Measurements from ENCODE around the gene HOTAIR. TPM values are rescaled to one million over a fixed set of nuclear protein-coding genes. Genes with fewer than 3 reads are reported as not detected.

Gene HOTAIR
- polyA plus RNA-seq, 3 donors: not detected

- WGBS (ENCODE audit: insufficient coverage): 4% methylated on average over 3 of the region's 7 CpGs
- peaks cover 54 to 90% of the 10 kb centered on the region in 2 donors for H3K9me3 ChIP-seq (replicated peaks in 1 of 2; ENCODE audit: control insufficient read depth in 1 of 2, insufficient read depth in 1 of 2, low read length in 2 of 2)
- intact Hi-C loops (cut with micrococcal nuclease): loop anchor here in 1 of 2 donors (10.0 kb wide), 1 partner anchor 285 kb away; no protein-coding TSS in a partner anchor
Measured at GRCh38 chr12:53980104-53980801, 5.5 kb upstream of the HOTAIR start.

More at GRCh38 chr12:53980104-53980801, 5.5 kb upstream of the HOTAIR start:
- H3K4me1 ChIP-seq (ENCODE audit: control insufficient read depth in 1 of 2, insufficient read depth in 2 of 2, low read length in 2 of 2): peaks cover 24 to 27% of the 10 kb centered on the region in 2 donors
- no peaks in the 10 kb centered on the region for H3K36me3 ChIP-seq (replicated peaks in 1 of 2; ENCODE audit: control insufficient read depth in 1 of 2, insufficient read depth in 2 of 2, low read length in 2 of 2)
- Mint-ChIP-seq H3K27me3 (ENCODE audit: low read depth in 3 of 3) (peaks cover 97 to 100% (median 100%) of the 10 kb centered on the region in 3 donors), H3K36me3 (peaks cover 10 to 24% of the 10 kb centered on the region in 2 donors), H3K9me3 (peaks cover 15 to 76% (median 64%) of the 10 kb centered on the region in 7 donors), H3K27ac (no peak overlapping the region), H3K4me1 (peaks cover 29% of the 10 kb centered on the region), H3K4me3 (peak overlapping the region in 1 of 2 donors; percentile 89)
- H3K4me3 ChIP-seq (replicated peaks in 1 of 3; ENCODE audit: low read depth in 2 of 3, low read length in 3 of 3): no peak overlapping the region
- no peak overlapping the region for H3K4me2 ChIP-seq (replicated peaks; ENCODE audit: extremely low read depth, low read length, poor library complexity, severe bottlenecking)
- H3K27ac ChIP-seq (ENCODE audit: low read depth in 1 of 2, low read length in 2 of 2): no peak overlapping the region
- H3K79me2 ChIP-seq (ENCODE audit: insufficient read depth, low read length): no peaks in the 10 kb centered on the region
- H2AFZ ChIP-seq (ENCODE audit: insufficient read depth, low read depth, low read length, poor library complexity, severe bottlenecking): no peak overlapping the region
- no peak overlapping the region for H3K9ac ChIP-seq (ENCODE audit: insufficient read depth, low read length, poor library complexity, severe bottlenecking)
- H3K27me3 ChIP-seq (ENCODE audit: control insufficient read depth in 2 of 2, insufficient read depth in 2 of 2, low read length in 2 of 2): peaks cover 91 to 100% of the 10 kb centered on the region in 2 donors
- peak; percentile 10 for TF ChIP-seq CTCF (IDR thresholded peaks at IDR 0.05)
- H4K20me1 ChIP-seq (ENCODE audit: insufficient read depth, low read length): no peaks in the 10 kb centered on the region
- DNase-seq: no peak
